ENCODE measurements around the gene BLTP2. TPM values are rescaled to one million over a fixed set of nuclear protein-coding genes. Genes with fewer than 3 reads are reported as not detected.
"Not testable (repeated sequence)": the region's sequence is repeated elsewhere in the genome, so short reads cannot be mapped to it uniquely, and the experiment has no call there.

BLTP2 gene
- total RNA-seq, 2 experiments from 2014 or later = 144 to 157 TPM

GRCh38 chr17:28610376-28610775 lies 34.6 kb downstream of the BLTP2 start:
- POLR2A ChIA-PET = interaction anchor here (0.7 to 1.5 kb wide), 3 partner anchors 11 to 34 kb away, joined by 4 to 5 read pairs (median 4); partner anchors contain the start of gene ALDOC
- Mint-ChIP-seq H3K9me3 (no peaks in the 10 kb centered on the region), H3K27me3 (no peaks in the 10 kb centered on the region), H3K4me1 (peaks cover 4% of the 10 kb centered on the region), H3K4me3 (no peak overlapping the region), H3K27ac (peak overlapping the region; percentile 40), H3K36me3 (peaks cover 7% of the 10 kb centered on the region)
- no peak for DNase-seq
- no peak for ATAC-seq (ENCODE audit: low read depth)

GRCh38 chr17:28604031-28604430 lies 40.9 kb downstream of the BLTP2 start:
- H3K27me3 Mint-ChIP-seq; H3K4me3 Mint-ChIP-seq; H3K4me1 Mint-ChIP-seq; H3K9me3 Mint-ChIP-seq; POLR2A ChIA-PET; H3K27ac Mint-ChIP-seq; H3K36me3 Mint-ChIP-seq; DNase-seq; ATAC-seq (ENCODE audit: low read depth): not testable (repeated sequence)

- peak overlapping the region; percentile 93 for H3K27ac Mint-ChIP-seq
- H3K4me3 Mint-ChIP-seq = peak overlapping the region; percentile 90
- peak; percentile 56 for DNase-seq
- no peaks in the 10 kb centered on the region for H3K9me3 Mint-ChIP-seq
- peaks cover 13% of the 10 kb centered on the region for H3K36me3 Mint-ChIP-seq
- peaks cover 16% of the 10 kb centered on the region for H3K4me1 Mint-ChIP-seq
- peak; percentile 57 for ATAC-seq (ENCODE audit: low read depth)
- POLR2A ChIA-PET = interaction anchor here (0.7 to 2.7 kb wide), 13 partner anchors 8 to 352 kb away, joined by 3 to 33 read pairs (median 5); partner anchors contain the start of genes ALDOC, BLTP2, PIGS and SDF2
- H3K27me3 Mint-ChIP-seq = no peaks in the 10 kb centered on the region
These were observed 45.4 kb downstream of the BLTP2 start for GRCh38 chr17:28599311-28600184.

DNA sequence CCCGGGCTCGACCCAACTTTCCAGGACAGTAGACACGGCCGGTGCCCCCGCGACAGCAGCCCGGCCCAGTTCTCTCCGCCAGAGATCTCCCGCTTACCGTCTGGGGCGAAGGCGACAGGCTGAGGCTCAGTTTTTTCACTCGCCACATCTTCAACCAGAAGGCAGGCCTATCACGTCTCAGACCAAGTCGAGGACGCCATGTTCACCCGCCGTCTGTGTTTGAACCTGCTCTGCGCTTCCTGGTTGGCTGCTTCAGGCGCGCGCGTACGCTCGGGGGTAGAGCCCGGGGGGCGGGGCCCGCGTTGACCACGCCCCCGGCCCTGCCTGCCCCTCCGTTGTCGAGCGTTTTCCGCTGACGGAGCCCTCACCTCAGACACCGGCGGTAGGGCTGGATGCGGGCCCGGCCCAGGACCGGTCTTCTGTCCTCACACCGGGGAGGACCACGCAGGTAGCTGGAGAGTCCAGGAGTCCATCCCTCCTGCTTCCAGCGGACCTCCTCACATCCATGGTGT lies 46.1 kb downstream of the BLTP2 start, which contains the start of gene SPAG5:
SPAG5 (minus strand) TSS at position 227 of the 512 bp plus-strand sequence; CDS start at position 148, 79 bp downstream.
- POLR2A ChIA-PET = interaction anchor here (0.8 to 2.7 kb wide), 13 partner anchors 8 to 353 kb away, joined by 3 to 33 read pairs (median 5); partner anchors contain the start of genes ALDOC, BLTP2, PIGS and SDF2
- peaks cover 16% of the 10 kb centered on the region for H3K4me1 Mint-ChIP-seq
- no peaks in the 10 kb centered on the region for H3K27me3 Mint-ChIP-seq
- H3K4me3 Mint-ChIP-seq = peak within 1 kb of the TSS; percentile 90
- no peaks in the 10 kb centered on the region for H3K9me3 Mint-ChIP-seq
- peaks cover 13% of the 10 kb centered on the region for H3K36me3 Mint-ChIP-seq
- H3K27ac Mint-ChIP-seq = peak within 1 kb of the TSS; percentile 93
- DNase-seq (peak; percentile 98), ATAC-seq (ENCODE audit: low read depth) (peak; percentile 92)

GRCh38 chr17:28598389-28598788 lies 46.6 kb downstream of the BLTP2 start:
- POLR2A ChIA-PET = interaction anchor here (0.8 to 2.7 kb wide), 7 partner anchors 9 to 273 kb away, joined by 3 to 33 read pairs (median 3); partner anchors contain the start of genes ALDOC and PIGS
- H3K9me3 Mint-ChIP-seq = no peaks in the 10 kb centered on the region
- peaks cover 13% of the 10 kb centered on the region for H3K36me3 Mint-ChIP-seq
- H3K27me3 Mint-ChIP-seq = no peaks in the 10 kb centered on the region
- H3K4me1 Mint-ChIP-seq = peaks cover 16% of the 10 kb centered on the region
- peak overlapping the region; percentile 90 for H3K4me3 Mint-ChIP-seq
- DNase-seq = no peak
- peak; percentile 10 for ATAC-seq (ENCODE audit: low read depth)
- peak overlapping the region; percentile 93 for H3K27ac Mint-ChIP-seq

DNA sequence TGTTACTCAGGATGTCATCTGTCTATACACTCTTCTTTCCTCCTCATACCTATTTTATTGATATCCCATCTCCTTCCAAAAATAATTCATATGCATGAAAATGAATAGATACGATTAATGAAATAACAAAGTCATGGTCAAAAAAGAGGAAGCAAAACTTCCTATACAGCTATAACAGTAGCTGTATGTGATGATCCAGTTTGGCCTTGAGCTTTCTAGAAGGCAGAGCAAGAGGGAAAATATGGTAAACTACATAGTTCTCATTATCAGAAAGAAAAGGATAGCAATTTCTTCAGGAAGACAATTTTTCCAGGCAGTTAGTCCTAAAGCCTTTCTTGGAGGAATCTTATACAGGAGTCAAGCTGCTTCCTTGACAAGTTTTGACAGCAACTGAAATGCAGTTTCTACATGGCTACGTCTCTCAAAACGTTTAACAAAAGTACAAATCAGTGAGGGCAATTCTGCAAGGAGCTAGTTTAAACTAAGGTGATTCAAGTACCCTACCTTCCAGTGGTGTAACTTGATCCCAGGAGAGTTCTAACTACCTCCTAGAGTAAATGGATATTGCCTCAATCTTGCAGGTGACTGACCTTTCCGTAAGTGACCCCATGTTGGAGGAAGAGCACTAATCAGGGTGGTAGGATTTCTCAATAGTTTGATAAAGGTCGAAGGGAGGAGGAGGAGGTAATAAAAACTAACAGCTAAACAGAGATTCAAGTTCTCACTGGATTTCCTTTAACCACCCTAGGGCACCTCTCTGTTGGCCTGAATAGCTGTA lies 47.2 kb downstream of the BLTP2 start:
- H3K4me3 Mint-ChIP-seq = peak overlapping the region; percentile 90
- no peaks in the 10 kb centered on the region for H3K27me3 Mint-ChIP-seq
- H3K27ac Mint-ChIP-seq = peak overlapping the region; percentile 93
- no peak for ATAC-seq (ENCODE audit: low read depth)
- H3K9me3 Mint-ChIP-seq = no peaks in the 10 kb centered on the region
- POLR2A ChIA-PET = interaction anchor here (0.8 to 2.7 kb wide), 6 partner anchors 8 to 114 kb away, joined by 3 to 33 read pairs (median 3); partner anchors contain the start of genes ALDOC and PIGS
- H3K4me1 Mint-ChIP-seq = peaks cover 16% of the 10 kb centered on the region
- no peak for DNase-seq
- H3K36me3 Mint-ChIP-seq = peaks cover 18% of the 10 kb centered on the region

Other genes starting within 250 kb of the BLTP2 start
- gene SLC46A1, start 238.9 kb downstream of the BLTP2 start, total RNA-seq = 1 to 10 TPM; 3.0 to 3.6 TPM
- gene SLC13A2, start 171.5 kb downstream of the BLTP2 start, total RNA-seq = not detected
- gene FOXN1, start 138.8 kb downstream of the BLTP2 start, total RNA-seq = not detected
- gene UNC119, start 92.5 kb downstream of the BLTP2 start, total RNA-seq = 10 to 100 TPM; 54.9 to 57.8 TPM
- gene PIGS, start 73.6 kb downstream of the BLTP2 start, total RNA-seq = 10 to 100 TPM; 60.5 to 63.1 TPM
- 100 to 1,000 TPM; 142 to 154 TPM for gene ALDOC, start 68.3 kb downstream of the BLTP2 start, total RNA-seq
- gene SPAG5, start 46.1 kb downstream of the BLTP2 start, total RNA-seq = 100 to 1,000 TPM; 109 to 118 TPM
- 10 to 100 TPM; 20.7 to 24.9 TPM for gene RSKR, start 31.0 kb downstream of the BLTP2 start, total RNA-seq
- 10 to 100 TPM; 47.3 to 50.1 TPM for gene SDF2, start 16.7 kb upstream of the BLTP2 start, total RNA-seq
- gene SUPT6H, start 17.0 kb upstream of the BLTP2 start, total RNA-seq = 10 to 100 TPM; 81.4 to 87.1 TPM
- gene PROCA1, start 66.7 kb upstream of the BLTP2 start, total RNA-seq = 10 to 100 TPM; 12.0 to 12.1 TPM
- gene RAB34, start 72.7 kb upstream of the BLTP2 start, total RNA-seq = 1 to 10 TPM; 7.3 to 8.2 TPM
- 1,000 to 10,000 TPM; 2,286 to 2,290 TPM for gene RPL23A, start 74.8 kb upstream of the BLTP2 start, total RNA-seq
- gene TLCD1, start 81.1 kb upstream of the BLTP2 start, total RNA-seq = 1 to 10 TPM; 1.6 to 2.2 TPM
- gene NEK8, start 83.6 kb upstream of the BLTP2 start, total RNA-seq = 1 to 10 TPM; 7.1 to 8.9 TPM
- gene TRAF4, start 98.9 kb upstream of the BLTP2 start, total RNA-seq = 10 to 100 TPM; 48.1 to 55.3 TPM
- 10 to 100 TPM; 17.0 to 21.2 TPM for gene FAM222B, start 197.6 kb upstream of the BLTP2 start, total RNA-seq
- 10 to 100 TPM; 34.3 to 37.6 TPM for gene ERAL1, start 209.9 kb upstream of the BLTP2 start, total RNA-seq